HepG2 (cell line): Measurements from ENCODE around the gene USP32. TPM values are rescaled to one million over a fixed set of nuclear protein-coding genes. Genes with fewer than 3 reads are reported as not detected.

Experiments used
- ATAD3A ChIP-seq: sonication (generic); formaldehyde crosslinking; IDR thresholded peaks from 2 replicates; pipeline ENCODE4 v1.4.0; 2020; ENCODE audit warnings: missing genetic modification reagents
- BRF2 ChIP-seq: sonication (generic); formaldehyde crosslinking; IDR thresholded peaks from 2 replicates; pipeline ENCODE4 v1.8.1; 2022; ENCODE audit warnings: mild to moderate bottlenecking, missing genetic modification reagents
- DR1 ChIP-seq: sonication (generic); formaldehyde crosslinking; IDR thresholded peaks from 2 replicates; pipeline ENCODE4 v1.8.0; 2021; ENCODE audit warnings: mild to moderate bottlenecking, missing genetic modification reagents, inconsistent platforms
- ESRRA ChIP-seq: sonication (generic); formaldehyde crosslinking; IDR thresholded peaks from 2 replicates; pipeline ENCODE4 v1.5.1; 2020; ENCODE audit warnings: mild to moderate bottlenecking, low read depth, missing genetic modification reagents
- FOXK1 ChIP-seq: sonication (generic); formaldehyde crosslinking; IDR thresholded peaks from 2 replicates; pipeline ENCODE4 v1.4.0; 2020; ENCODE audit warnings: low read depth, missing genetic modification reagents, borderline replicate concordance
- FOXO4 ChIP-seq: sonication (generic); formaldehyde crosslinking; conservative IDR thresholded peaks from 2 replicates; pipeline ENCODE4 v1.8.1; 2023; ENCODE audit warnings: missing genetic modification reagents
- GPN1 ChIP-seq: sonication (generic); formaldehyde crosslinking; IDR thresholded peaks from 2 replicates; pipeline ENCODE4 v1.5.1; 2020; ENCODE audit warnings: missing genetic modification reagents, borderline replicate concordance
- HOXA5 ChIP-seq: sonication (generic); formaldehyde crosslinking; IDR thresholded peaks from 2 replicates; pipeline ENCODE4 v1.4.0; 2020; ENCODE audit warnings: missing genetic modification reagents
- NFE2L1 ChIP-seq: sonication (generic); formaldehyde crosslinking; IDR thresholded peaks from 2 replicates; pipeline ENCODE4 v1.4.0; 2020; ENCODE audit warnings: missing genetic modification reagents, mild to moderate bottlenecking, borderline replicate concordance
- POLR2AphosphoS5 ChIP-seq: IDR thresholded peaks from 2 replicates; pipeline ENCODE4 v1.6.1; 2012; ENCODE audit warnings: low read depth, low read length
- PTBP1 ChIP-seq: fragments of 200-400 bp; formaldehyde crosslinking; IDR thresholded peaks from 2 replicates; pipeline ENCODE4 v1.6.1; 2018; ENCODE audit warnings: low read length, low read depth; ENCODE audit not compliant: poor library complexity, severe bottlenecking
- RBM22 ChIP-seq: fragments of 200-400 bp; formaldehyde crosslinking; optimal IDR thresholded peaks from 2 replicates; pipeline ENCODE3; 2017; ENCODE audit warnings: mild to moderate bottlenecking, low read length, moderate library complexity
- REL ChIP-seq: sonication (generic); formaldehyde crosslinking; conservative IDR thresholded peaks from 2 replicates; pipeline ENCODE4 v1.8.0; 2022; ENCODE audit warnings: mild to moderate bottlenecking, missing genetic modification reagents, moderate library complexity
- TIGD3 ChIP-seq: sonication (generic); formaldehyde crosslinking; IDR thresholded peaks from 2 replicates; pipeline ENCODE4 v1.5.1; 2020; ENCODE audit warnings: mild to moderate bottlenecking, missing genetic modification reagents, borderline replicate concordance
- XBP1 ChIP-seq: sonication (generic); formaldehyde crosslinking; IDR thresholded peaks from 2 replicates; pipeline ENCODE4 v1.5.0; 2020; ENCODE audit warnings: missing genetic modification reagents
- ZBTB34 ChIP-seq: sonication (generic); formaldehyde crosslinking; IDR thresholded peaks from 2 replicates; pipeline ENCODE4 v1.8.0; 2022; ENCODE audit warnings: mild to moderate bottlenecking, missing genetic modification reagents
- ZFX ChIP-seq: sonication (generic); formaldehyde crosslinking; IDR thresholded peaks from 2 replicates; pipeline ENCODE4 v1.4.0; 2020; ENCODE audit warnings: mild to moderate bottlenecking, low read depth, missing genetic modification reagents, moderate library complexity
- ZNF234 ChIP-seq: sonication (generic); formaldehyde crosslinking; conservative IDR thresholded peaks from 2 replicates; pipeline ENCODE4 v1.5.1; 2020; ENCODE audit warnings: mild to moderate bottlenecking, missing genetic modification reagents
- ZNF333 ChIP-seq: sonication (generic); formaldehyde crosslinking; IDR thresholded peaks from 2 replicates; pipeline ENCODE4 v1.4.0; 2020; ENCODE audit warnings: mild to moderate bottlenecking, missing genetic modification reagents, borderline replicate concordance
- ZNF354B ChIP-seq: sonication (generic); formaldehyde crosslinking; IDR thresholded peaks from 2 replicates; pipeline ENCODE4 v1.8.0; 2022; ENCODE audit warnings: mild to moderate bottlenecking, missing genetic modification reagents
- ZNF510 ChIP-seq: sonication (generic); formaldehyde crosslinking; IDR thresholded peaks from 2 replicates; pipeline ENCODE4 v1.4.0; 2020; ENCODE audit warnings: low read depth, mild to moderate bottlenecking, missing genetic modification reagents
- ZNF768 ChIP-seq: sonication (generic); formaldehyde crosslinking; IDR thresholded peaks from 2 replicates; pipeline ENCODE4 v1.4.0; 2020; ENCODE audit warnings: missing genetic modification reagents
- ZSCAN12 ChIP-seq: sonication (generic); formaldehyde crosslinking; IDR thresholded peaks from 2 replicates; pipeline ENCODE4 v1.9.0; 2021; ENCODE audit warnings: mild to moderate bottlenecking, missing genetic modification reagents
- polyA plus RNA-seq, 8 experiments: library from polyadenylated mRNA; depleted of rRNA in 3 of 8; stranded (reverse) in 7 of 8; unstranded in 1 of 8; fragments of >200 nt; fragmentation: Illumina TruSeq in 4 of 8; extraction: Trizol in 4 of 8; gene quantifications; 2 replicates each; pipeline versions ENCODE4 v1.2.1 to v1.2.3, GENCODE V29; 2011 to 2016; ENCODE audit warnings: low read depth in 4 of 8, missing spikeins in 1 of 8, mixed read lengths in 1 of 8; ENCODE audit not compliant: insufficient read depth in 1 of 8
- total RNA-seq, 5 experiments: library from RNA; depleted of rRNA; stranded (reverse); fragments of >200 nt; fragmentation: Illumina TruSeq; extraction: Trizol; gene quantifications; 2 replicates each; pipeline ENCODE4 v1.2.3, GENCODE V29; 2016; ENCODE audit warnings: low read depth in 1 of 5
- TF ChIP-seq, protein P1 (sequence below): sonication (generic); formaldehyde crosslinking; IDR thresholded peaks from 2 replicates; pipeline ENCODE4 v1.4.0; 2020; ENCODE audit warnings: mild to moderate bottlenecking, missing genetic modification reagents, borderline replicate concordance

The USP32 gene
- total and polyA plus RNA-seq, 2 of the 13 experiments (the other 11 are each of a cell fraction or from before 2014, with no cell fraction given), result 24.9 to 39.9 TPM

DNA sequence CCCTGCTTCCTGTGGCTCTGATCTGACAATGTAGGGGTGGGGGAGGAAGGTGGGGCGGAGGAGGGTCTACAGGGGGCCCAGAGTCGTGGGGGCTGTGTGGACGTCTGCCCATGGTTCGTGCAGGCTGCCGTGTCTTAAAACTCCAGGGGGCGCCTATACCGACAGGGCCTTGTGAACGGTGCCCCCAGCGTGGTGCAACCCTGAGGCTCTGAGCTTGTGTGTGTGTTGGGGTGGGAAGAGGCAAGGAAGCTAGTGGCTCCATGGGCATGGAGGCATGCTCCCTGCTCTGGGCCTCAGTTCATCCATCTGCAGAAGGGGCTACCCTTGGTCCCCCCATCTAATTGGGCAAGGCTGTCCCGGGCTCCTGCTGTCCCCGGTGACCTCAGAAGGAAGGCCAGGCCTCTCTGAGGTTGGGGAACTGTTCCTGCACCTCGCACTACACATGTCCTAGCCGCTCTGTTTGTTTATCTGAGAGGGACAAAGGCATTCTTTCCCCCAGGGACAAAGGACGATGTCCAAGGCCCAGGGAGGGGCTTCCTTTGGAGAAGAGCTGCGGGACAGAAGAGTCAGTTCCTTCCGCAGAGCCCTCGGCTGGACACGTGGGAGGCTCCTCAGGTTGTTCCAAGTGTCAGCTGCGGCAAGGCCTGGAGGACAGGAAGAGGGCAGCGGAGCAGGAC, 228.7 kb downstream of the USP32 start (continued):
- TF ChIP-seq GPN1 (CRISPR knock-in tag), result no peak
- no peak for TF ChIP-seq ZNF234 (CRISPR knock-in tag)
- no peak for TF ChIP-seq ATAD3A (CRISPR knock-in tag)
- TF ChIP-seq ZNF333 (CRISPR knock-in tag), result no peak
- TF ChIP-seq ZNF354B, result no peak
- no peak for TF ChIP-seq ZNF510 (CRISPR knock-in tag)
- no peak for TF ChIP-seq FOXO4 (CRISPR knock-in tag)
- TF ChIP-seq ZSCAN12, result no peak
- TF ChIP-seq PTBP1, result no peak
- no peak for TF ChIP-seq RBM22
- TF ChIP-seq ESRRA (CRISPR knock-in tag), result 0 out of 2 replicates have a peak, but pooled peaks have one; percentile 7
- no peak for TF ChIP-seq REL
- TF ChIP-seq ZNF768 (CRISPR knock-in tag), result 0 out of 2 replicates have a peak, but pooled peaks have one; percentile 4
- TF ChIP-seq TIGD3, result no peak
- no peak for TF ChIP-seq NFE2L1 (CRISPR knock-in tag)
- TF ChIP-seq POLR2AphosphoS5, result no peak
- TF ChIP-seq BRF2, result no peak
- TF ChIP-seq ZBTB34 (CRISPR knock-in tag), result no peak
- TF ChIP-seq, protein P1, sequence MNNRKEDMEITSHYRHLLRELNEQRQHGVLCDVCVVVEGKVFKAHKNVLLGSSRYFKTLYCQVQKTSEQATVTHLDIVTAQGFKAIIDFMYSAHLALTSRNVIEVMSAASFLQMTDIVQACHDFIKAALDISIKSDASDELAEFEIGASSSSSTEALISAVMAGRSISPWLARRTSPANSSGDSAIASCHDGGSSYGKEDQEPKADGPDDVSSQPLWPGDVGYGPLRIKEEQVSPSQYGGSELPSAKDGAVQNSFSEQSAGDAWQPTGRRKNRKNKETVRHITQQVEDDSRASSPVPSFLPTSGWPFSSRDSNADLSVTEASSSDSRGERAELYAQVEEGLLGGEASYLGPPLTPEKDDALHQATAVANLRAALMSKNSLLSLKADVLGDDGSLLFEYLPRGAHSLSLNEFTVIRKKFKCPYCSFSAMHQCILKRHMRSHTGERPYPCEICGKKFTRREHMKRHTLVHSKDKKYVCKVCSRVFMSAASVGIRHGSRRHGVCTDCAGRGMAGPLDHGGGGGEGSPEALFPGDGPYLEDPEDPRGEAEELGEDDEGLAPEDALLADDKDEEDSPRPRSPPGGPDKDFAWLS (CRISPR knock-in tag), result no peak
- no peak for TF ChIP-seq HOXA5 (CRISPR knock-in tag)
- no peak for TF ChIP-seq XBP1
- peak; percentile 11; the same call in 1 of the 2 replicates for TF ChIP-seq FOXK1 (CRISPR knock-in tag)
- TF ChIP-seq ZFX (CRISPR knock-in tag), result peak; percentile 50; the same call in 1 of the 2 replicates
- no peak for TF ChIP-seq DR1 (CRISPR knock-in tag)
